HG03378 (cell line): Measurements from ENCODE around the gene NDUFA12.
"Not testable (repeated sequence)": the region's sequence is repeated elsewhere in the genome, so short reads cannot be mapped to it uniquely, and the experiment has no call there.

Experiments used
- ATAC-seq: cut with Tn5 transposase; IDR thresholded peaks from one replicate; pipeline ENCODE4 v1.9.1; 2021; ENCODE audit warnings: mild to moderate bottlenecking, moderate library complexity; ENCODE audit not compliant: unreplicated experiment

The NDUFA12 gene

DNA sequence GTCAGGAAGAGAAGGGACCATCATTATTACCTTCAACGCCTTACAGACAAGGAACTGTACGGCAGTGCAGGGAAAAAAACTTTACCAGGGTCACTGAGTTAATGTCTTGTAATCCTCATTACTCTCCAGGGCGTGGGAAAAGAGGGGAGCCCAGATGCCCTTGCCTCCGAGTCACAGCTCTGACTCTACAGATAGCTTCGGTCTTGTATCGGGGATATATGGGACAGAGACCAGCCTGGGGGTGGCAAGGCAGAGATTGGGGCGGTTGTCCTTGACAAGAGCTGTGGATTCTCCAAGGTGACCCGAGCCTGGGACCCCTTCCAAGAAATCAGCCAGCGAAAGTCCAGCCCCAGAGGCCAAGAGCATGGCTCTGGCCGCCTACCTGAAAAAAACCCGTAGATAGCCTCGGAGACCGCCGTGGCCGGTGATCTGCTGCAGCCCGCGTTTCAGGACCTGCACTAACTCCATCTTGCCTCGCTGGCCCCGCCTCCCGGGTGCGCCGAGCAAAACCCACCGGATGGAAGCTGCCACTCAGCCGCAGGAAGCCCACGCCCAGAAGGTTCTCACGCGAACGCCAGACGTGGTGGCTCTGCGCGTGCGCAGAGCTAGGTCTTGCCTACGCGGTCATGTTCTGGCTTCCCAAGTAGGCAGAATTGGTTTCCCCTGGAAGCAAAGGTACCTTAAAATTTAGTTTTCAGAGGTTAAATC, at the start of gene NDUFA12:
TSS of gene NDUFA12 (minus strand) at position 485 of the 708 bp plus-strand sequence. CDS start at position 468, 17 bp downstream.
- ATAC-seq = peak; percentile 96

DNA sequence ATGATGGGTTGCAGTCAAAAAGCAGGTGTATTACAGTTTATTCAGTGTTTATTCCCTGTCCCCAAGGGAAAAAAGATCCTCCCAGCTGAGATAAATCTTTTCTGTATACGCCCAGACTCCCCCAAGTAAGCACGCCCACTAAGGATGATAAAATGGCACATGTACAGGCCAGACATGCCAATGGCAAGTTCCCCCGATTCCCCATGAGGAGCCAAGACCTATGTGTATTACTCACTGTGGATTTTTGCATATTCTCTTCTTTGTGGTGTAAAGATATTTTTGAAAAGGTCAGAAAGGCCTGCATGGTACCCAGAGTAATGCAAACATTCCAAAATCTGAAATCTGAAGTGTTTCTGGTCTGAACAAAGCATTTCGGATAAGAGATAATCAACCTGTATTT, 47.7 kb upstream of the NDUFA12 start:
- no peak for ATAC-seq

DNA sequence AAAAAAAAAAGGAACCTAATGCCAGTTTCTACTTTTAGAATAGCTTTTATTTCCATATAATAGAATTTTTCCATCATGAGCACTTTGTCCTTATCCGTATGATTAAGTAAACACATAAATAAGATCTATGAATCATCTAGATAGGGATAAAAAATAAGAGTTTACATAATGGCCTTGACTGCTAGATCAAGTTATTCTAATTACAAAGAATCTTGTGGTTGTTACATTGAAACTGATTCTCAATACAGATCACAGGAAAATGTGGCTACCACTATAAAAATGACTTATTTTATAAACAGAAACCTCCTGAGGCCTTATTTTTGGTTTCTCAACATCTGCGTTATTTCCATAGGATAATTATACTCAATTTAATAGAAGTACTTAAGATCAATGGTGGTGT, 34.4 kb upstream of the NDUFA12 start:
- no peak for ATAC-seq

DNA sequence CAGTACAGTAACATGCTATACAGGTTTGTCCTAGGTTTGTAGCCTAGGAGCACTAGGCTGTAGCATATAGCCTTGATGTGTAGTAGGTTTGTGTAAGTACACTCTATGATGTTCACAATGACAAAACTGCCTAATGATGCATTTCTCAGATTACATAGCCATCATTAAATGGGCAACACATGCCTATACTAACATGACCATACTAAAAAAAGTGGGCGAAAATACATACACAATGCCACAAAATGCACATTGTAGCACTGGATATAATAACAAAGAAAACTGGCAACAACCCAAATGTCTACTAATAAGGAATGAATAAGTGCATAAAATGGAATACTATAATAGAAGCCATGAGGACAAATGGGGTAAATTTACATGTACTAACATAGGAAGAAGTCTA, 31.3 kb upstream of the NDUFA12 start:
- no peak for ATAC-seq

DNA sequence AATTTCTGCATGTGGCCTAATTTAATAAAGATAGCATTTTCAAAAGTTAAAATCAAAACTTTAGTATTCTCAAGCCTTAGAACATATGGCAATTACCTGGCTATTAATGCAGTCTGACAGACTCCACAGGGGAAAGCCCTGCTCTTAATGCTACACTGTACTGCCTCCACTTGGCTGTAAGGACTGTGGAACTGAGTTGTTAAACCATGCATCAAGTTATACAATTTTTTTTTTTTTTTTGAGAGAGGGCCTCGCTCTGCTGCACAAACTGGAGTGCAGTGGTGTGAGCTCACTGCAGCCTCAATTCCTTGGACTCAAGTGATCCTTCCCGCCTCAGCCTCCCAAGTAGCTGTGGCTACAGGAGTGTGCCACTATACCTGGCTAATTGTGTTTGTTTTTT, 19.0 kb upstream of the NDUFA12 start:
- no peak for ATAC-seq

DNA sequence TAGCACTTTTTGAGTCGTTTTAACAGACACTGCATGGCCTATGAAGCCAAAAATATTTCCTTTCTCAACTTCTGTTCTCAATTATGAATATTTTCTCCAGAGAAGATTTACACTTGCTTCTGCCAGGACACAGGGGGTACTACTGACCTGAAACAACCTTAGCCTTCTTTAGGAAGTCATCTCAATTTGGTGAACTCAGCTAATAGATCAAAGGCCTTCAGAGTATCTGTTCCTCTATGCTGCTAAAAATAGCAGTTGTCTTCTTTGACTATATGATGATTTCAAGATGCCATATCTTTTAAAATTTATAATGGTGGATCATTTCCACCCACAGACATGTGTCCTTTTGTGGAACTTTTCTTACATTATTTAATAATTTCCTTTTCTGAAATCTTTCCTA, 14.0 kb upstream of the NDUFA12 start:
- no peak for ATAC-seq

DNA sequence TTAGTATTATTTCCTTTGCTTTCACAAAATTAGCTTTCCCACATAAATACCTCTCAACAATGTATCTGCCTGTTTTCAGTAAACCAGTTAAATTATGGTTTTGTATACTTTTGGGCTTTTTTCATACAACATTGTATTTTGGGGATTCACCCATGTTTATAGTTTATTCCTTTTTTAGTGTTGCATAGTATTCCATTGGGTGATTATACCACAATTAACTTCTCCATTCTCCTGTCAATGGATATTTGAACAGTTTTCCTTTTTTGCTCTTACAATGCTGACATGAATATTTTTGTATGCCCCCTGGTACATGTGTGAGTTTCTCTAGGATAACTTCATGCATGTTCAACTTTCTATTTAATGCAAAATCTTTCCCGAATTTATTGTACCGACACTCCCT, 12.6 kb upstream of the NDUFA12 start:
- no peak for ATAC-seq

DNA sequence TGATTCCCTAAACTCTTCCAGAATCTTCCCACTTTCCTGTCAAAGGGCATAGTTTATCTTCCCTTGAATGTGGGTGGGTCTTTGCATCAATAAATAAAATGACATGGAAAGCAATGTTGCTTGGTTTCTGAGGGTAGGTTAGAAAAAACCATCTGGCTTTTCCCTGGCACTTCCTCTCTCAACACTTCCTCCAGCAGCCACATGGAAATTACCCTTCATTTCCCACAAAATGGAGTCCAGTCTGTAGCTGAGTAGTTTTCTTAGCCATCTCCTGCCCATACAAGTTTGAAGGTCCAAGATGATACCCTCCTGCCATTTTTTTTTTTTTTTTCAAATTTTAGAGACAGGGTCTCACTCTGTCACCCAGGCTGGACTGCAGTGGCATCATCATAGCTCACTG, 11.1 kb upstream of the NDUFA12 start:
- no peak for ATAC-seq

DNA sequence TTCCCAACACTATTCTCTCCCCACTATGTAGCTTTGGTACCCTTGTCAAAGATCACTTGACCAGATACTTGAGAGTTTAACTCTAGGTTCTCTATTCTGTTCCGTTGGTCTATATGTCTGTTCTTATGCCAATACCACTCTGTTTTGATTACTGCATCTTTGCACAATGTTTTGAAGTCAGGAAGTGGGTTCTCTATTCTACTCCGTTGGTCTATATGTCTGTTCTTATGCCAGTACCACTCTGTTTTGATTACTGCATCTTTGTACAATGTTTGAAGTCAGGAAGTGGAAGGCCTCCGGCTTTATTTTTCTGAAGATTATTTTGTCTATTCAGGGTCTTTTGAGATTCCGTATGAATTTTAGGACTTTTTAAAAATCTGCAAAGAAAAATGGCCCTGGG, 2.7 kb upstream of the NDUFA12 start:
- no peak for ATAC-seq

DNA sequence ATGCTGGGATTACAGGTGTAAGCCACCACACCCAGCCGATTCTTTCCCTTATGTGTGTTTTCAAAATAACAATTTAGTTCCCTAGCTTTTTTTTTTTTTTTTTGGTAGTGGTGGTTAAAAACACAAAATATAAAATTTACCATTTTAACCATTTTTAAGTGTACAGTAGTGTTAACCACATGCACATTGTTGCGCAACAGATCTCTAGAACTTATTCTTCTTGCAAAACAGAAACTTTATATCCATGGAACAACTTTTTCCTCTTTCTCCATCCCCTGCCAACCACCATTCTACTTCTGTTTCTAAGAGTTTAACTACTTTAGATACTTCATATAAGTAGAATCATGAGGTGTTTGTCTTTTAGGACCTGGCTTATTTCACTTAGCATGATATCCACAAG, 1.1 kb upstream of the NDUFA12 start:
- no peak for ATAC-seq

DNA sequence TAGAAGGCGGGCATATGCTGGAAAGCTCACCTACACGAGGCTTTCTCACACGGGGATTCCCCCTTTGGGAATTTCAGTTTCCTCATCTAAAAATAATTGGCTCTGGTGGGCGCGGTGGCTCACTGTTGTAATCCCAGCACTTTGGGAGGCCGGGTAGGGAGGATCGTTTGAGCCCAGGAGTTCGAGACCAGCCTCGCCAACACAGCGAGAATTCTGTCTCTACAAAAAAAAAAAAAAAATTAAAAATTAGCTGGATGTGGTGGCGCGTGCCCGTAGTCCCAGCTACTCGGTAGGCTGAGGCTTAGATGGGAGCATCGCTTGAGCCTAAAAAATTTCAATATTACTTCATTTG, 400 bp upstream of the NDUFA12 start:
- ATAC-seq = no peak

DNA sequence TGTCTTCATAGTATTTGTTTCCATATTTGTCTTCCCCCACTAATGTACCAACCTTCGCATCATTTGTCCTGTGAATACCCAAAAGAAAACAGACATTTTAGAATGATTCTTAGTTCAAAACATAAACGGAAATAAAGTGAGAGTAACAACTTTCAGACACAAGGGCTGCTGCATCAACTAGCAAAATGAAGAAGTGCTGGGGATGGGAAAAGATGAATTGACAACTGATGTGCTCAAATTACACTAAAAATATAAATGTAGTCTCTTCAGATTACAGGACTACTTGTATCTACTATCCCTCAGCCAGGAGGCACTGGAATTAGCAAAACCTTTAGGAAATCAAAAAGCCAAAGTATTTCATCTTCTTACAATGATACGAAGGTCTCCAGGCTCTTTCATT, 743 bp downstream of the NDUFA12 start:
- ATAC-seq = no peak

DNA sequence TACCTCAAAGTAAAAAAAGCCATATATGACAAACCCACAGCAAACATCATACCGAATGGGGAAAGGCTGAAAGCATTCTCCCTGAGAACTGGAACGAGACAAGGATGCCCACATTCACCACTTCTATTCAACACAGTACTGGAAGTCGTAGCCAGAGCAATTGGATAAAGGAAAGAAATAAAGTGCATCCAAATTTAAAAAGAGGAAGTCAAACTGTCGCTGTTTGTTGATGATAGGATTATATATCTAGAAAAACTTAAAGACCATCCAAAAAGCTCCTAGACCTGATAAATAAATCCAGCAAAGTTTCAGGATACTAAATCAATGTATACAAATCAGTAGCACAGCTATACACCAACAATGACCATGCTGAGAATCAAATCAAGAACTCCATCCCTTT, 5.2 kb downstream of the NDUFA12 start:
- ATAC-seq = no peak

DNA sequence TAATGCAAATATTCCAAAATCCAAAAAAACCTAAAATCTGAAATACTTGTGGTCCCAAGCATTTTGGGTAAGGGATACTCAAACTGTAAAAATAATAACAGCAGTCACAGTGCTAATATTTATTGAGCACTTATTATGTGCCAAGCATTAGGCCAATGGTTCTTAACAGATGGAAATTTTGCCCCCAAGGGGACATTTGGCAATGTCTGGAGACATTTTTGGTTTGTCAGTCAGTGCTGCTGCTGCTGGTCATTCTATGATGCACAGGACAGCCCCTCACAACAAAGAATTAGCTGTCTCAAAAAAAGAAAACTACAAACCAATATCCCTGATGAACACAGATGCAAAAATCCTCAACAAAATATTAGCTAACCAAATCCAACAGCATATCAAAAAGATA, 5.8 kb downstream of the NDUFA12 start:
- no peak for ATAC-seq

DNA sequence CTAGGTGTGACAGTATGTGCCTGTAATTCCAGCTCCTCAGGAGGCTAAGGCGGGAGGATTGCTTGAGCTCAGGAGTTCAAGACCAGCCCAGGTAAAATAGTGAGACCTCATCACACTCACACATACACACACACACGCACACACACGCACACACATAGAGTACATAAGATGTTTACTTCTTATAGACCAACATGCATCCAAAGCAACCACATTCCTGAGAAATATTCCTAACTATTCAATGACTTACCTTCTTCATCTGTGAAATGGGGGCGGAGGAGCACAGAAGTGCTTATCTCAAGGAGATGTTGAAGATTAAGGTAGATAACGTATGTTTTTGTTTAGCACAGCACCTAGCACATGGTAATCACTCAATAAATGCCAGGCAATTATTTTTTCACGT, 6.4 kb downstream of the NDUFA12 start:
- ATAC-seq = no peak

DNA sequence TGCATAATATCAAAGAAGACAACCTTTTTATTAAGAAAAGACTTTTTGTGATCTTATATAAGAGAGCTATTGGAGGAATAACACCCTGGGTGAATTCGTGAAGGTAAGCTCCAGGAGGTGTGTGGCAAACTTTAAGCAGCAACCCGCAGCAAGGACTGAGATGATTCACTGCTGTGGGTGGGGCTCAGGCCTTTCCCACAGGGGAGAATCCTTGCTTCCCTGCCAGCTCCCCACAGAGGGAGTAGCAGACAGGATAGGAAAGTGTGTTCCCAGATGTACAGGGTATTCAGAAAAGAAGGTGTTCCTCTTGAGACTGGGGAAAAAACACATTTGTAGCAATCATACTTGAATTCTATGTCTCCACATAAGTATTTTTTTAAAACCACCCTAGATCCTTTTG, 9.2 kb downstream of the NDUFA12 start:
- ATAC-seq = no peak

DNA sequence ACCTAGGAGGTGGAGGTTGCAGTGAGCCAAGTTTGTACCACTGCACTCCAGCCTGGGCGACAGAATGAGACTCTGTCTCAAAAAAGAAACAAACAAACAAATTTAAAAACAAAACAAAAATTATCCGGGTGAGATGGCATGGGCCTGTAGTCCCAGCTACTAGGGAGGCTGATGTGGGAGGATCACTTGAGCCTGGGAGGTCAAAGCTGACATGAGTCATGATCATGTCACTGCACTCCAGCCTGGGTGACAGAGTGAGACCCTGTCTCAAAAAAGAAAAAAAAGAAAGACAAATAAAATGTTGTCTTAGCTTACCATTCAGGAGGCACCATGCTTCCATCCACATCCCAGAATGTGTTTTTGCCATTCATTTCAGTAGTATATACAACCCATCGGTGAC, 9.6 kb downstream of the NDUFA12 start:
- ATAC-seq = not testable (repeated sequence)

DNA sequence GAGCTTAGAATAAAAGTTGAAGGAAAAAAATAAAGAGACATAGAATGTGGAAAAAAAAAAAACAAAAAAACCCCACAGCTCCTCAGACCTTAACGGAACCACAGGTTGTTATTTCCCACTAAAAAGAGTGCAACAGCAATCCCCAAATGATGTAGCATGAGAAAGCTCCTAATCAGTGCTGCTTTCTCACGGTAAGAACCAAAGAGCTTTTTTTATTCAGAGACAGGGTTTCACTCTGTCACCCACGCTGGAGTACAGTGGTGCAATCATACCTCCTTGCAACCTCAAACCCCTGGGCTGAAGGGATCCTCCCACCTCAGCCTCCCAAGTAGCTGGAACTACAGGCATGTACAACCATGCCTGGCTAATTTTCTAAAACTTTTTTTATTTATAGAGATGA, 13.3 kb downstream of the NDUFA12 start:
- ATAC-seq = no peak

DNA sequence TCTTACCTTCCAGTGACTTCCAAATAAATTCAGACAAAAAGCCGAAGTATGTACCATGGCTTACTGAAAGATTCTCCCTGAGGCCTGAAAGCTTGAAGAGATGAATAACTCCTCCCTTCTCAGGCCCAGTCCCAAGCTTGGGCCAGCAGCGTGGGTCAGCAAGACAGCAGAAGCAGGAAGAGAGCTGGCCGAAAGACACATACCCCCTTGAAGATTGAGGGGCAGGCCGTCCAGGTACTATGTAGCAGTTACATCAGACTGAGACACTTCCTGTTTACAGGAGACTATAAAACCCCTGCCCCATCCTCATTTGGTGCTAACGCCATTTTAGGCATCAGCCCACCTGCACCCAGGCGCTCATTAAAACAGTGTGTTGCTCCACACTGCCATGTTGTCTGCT, 15.0 kb downstream of the NDUFA12 start:
- ATAC-seq = no peak

DNA sequence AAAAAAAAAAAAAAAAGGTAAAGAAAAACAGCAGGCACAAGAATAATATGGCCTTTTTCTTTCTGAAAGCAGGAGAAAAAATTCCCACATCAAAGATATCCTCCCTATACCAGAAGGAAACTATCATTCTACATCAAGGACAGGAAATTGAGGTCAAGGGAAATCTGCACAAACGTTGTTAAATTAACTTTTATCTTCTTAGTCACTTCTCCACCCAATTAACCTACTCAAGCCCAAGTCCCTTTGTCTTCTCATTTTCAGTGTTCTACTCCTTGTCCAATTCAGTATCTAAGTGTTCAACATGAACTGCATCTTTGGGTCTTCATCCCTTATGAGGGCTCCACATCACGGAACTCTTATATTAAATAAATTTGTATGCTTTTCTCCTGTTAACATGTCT, 15.7 kb downstream of the NDUFA12 start:
- no peak for ATAC-seq

DNA sequence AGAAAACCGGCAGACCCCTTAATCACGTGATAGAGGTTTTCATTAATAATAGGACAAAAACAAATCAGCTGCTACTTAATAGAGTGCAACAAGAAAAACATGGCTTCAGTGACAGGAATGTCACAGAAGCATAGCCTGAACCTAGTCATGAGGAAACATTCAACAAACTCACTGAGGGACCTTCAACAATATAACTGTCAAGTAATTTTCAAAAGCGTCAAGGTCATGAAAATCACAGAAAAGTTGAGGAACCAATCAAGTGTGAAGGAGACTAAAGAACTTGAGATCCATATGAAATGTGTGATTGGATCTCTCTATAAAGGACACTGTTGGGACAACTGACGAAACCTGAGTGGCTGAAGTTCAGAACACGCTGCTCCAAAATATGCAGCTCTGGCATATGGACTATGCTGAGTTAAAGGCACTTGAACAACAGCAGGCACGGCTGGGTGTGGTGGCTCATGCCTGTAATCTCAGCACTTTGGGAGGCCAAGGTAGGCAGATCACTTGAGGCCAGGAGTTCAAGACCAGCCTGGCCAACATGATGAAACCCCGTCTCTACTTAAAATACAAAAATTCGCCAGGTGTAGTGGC, 16.3 kb downstream of the NDUFA12 start:
- no peak for ATAC-seq

DNA sequence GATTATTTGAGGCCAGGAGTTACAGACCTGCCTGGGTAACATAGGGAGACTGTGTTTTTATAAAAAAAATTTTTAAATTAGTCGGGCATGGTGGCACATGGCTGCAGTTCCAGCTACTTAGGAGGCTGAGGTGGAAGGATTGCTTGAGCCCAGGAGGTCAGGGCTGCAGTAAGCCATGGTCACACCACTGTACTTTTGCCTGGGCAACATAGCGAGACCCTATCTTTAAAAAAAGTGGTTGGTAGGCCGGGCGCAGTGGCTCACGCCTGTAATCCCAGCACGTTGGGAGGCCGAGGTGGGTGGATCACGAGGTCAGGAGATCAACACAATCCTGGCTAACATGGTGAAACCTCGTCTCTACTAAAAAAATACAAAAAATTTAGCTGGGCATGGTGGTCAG, 18.4 kb downstream of the NDUFA12 start:
- not testable (repeated sequence) for ATAC-seq

DNA sequence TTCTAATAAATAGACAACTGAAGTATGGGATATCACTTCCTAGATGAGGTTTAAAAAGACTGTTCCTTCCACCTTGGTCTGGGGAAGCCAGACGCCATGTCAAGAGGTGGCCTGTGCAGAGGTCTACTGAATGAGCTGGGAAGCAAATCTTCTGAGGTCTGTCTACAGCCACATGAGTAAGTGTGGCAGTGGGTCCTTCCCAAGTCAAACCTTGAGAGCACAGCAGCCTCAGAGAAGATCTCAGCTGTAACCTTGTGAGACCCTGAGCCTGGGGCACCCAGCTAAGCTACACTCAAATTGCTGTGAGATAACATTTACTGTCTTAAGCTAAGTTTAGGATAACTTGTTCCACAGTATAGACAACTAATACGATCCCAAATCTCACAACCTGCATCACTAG, 20.2 kb downstream of the NDUFA12 start:
- no peak for ATAC-seq
